GM18858 (cell line): ENCODE results near the gene TK1.
"Not testable (repeated sequence)": the region's sequence is repeated elsewhere in the genome, so short reads cannot be mapped to it uniquely, and the experiment has no call there.

Experiments used
- ATAC-seq: cut with Tn5 transposase; IDR thresholded peaks from one replicate; pipeline ENCODE4 v1.9.1; 2021; ENCODE audit not compliant: unreplicated experiment

Gene TK1

DNA sequence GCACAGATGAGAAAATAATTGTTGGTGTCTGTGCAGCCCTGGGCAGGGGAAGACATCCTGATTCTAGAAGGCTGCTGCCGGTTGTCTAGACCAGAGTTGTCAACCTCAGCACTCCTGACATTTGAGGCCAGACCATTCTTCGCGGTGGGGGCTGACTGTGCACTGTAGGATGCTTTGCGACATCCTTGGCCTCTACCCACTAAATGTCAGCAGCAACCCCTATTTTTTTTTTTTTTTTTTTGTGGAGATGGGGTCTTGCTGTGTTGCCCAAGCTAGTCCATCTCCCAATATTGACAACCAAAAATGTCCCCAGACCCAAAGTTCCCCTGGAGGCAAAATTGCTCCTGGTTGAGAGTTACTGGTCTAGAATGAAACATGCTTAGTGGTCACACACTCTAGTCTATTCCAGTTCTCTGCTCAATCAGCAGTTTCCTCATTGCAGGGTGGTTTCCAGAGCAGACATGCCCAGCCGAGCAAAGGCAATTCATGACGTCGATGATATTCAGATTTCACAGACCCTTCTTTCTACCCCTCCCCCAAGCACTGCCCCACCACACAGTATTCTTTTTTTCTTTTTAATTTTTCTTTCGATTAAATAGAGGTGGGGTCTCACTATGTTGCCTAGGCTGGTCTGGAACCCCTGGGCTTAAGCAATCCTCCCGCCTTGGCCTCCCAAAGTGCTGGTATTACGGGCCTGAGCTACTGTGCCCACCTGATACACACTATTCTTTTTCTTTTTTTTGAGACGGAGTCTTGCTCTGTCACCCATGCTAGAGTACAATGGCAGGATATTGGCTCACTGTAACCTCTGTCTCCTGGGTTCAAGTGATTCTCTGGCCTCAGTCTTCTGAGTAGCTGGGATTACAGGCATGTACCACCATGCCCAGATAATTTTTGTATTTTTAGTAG, 31.7 kb downstream of the TK1 start:
- no peak for ATAC-seq

DNA sequence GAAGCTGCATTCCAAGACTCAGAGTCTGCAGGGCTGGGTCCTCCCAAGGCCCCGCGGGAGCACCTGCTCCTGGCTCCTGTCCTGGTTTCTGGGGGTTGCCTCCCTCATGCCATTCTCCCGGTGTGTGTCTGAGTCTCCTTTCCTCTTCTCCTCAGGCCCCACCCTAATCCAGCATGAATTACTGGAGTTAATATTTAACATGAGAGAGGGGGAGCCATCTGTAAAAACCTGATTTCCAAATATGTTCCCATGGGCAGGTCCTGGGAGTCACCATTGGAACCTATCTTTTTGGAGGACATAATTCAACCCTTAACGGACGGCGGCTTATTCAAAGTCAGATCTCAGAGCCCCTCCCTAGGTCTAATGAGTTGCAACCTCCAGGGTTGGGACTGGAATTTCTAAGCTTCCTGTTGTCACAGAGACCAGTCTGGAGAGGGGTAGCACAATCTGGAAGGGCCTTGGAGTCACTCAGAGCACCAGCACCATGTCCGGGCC, 35.3 kb downstream of the TK1 start:
- ATAC-seq: no peak

DNA sequence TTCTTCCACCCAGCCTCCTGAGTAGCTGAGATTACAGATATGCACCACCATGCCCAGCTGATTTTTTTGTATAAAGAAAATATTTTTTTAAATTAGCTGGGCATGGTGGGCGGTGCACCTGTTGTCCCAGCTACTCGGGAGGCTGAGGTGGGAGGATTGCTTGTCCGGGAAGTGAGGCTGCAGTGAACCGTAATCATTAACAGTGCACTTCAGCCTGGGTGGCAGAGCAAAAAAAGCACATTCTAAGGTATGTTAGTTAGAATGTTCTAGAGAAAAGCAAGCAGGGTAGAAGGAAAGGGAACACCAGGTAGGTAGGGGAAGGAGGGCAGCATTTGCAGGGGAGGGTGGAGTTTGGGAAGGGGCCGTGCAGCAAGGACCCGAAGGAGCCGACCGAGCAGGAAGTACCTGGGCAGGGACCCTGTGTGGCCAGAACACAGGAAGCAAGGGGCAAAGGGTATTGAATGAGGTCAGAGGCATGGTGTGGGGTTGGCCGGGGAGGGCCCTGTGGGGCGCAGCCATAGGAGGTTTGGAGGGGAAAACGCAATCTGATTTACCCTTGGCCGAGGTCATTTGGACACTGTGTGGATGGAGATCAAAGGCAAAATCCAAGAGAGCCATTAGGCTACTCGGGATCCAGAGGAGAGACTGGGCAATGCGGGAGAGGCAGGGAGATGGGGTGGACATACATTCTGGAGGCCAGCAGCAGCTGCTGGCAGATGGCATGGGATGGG, 38.4 kb downstream of the TK1 start:
- no peak for ATAC-seq

DNA sequence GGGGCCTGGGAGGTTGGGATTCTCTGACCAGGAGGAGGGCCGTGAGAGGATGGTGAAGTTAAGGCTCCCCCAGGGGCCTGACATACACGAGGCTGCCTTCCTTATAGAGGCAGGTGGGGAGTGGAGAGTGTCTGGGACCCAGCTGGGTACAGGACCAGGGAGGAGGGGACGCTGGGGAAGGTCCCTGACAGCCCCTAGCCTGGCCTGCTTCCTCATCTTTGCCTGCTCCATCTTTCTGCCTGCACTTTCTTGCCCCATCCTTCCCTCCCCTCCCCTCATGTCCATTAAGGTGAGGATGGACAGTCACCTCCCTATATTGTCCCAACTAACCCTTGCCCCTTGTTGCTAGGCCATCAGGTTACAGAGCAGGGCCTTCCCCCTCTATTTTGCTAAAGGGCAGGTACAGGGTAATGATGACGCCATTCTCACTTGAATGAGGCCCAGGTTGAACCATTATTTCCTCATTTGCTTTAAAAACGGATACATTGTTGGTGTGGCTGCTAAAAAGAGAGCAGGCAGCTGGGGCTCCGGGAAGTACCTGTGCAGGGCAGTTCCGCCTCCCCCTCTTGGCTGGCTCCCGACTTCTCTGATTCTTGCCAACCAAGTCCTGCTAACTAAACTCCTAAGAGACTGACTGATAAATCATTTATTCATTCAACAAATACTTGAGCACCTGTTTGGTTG, 39.4 kb downstream of the TK1 start:
- no peak for ATAC-seq

DNA sequence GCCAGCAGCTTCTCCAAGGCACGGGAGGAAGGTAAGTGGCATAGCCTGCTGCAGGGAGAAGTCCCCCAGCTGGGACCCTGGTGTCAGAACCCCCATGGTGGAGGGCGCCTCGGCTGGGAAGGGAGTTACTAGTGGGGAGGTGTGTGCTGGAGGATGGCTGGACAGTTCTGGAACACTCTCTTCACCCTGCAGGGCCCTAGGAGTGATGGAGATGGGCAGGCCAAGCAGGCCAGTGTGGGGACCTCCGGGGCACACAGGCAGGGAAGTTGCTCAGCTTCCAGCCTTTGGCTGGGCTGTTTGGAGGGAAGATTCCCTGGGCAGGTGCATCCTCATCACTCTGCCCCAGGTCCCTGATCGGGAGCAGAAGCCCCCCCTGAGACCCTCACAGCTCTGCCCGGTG, 40.0 kb downstream of the TK1 start:
- no peak for ATAC-seq

DNA sequence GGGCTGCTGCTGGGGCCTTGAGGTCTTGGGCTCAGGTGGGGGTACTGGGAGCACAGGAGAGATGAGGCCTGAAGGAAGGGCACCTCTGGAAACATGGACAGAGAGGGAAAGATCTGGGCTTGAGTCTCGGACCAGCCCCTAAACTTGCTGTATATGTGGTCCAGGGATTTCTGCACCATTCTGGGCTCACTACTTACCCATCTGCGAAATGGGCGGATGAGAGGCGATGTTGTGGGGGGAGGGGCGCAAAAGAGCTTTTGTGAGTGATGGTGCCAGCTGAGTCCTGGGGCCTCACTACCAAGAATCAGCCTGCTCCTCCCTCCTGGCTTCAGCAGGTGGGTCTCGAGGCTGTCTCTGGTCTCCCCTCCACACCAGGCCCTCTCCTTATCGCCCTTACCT, 40.4 kb downstream of the TK1 start:
- no peak for ATAC-seq

DNA sequence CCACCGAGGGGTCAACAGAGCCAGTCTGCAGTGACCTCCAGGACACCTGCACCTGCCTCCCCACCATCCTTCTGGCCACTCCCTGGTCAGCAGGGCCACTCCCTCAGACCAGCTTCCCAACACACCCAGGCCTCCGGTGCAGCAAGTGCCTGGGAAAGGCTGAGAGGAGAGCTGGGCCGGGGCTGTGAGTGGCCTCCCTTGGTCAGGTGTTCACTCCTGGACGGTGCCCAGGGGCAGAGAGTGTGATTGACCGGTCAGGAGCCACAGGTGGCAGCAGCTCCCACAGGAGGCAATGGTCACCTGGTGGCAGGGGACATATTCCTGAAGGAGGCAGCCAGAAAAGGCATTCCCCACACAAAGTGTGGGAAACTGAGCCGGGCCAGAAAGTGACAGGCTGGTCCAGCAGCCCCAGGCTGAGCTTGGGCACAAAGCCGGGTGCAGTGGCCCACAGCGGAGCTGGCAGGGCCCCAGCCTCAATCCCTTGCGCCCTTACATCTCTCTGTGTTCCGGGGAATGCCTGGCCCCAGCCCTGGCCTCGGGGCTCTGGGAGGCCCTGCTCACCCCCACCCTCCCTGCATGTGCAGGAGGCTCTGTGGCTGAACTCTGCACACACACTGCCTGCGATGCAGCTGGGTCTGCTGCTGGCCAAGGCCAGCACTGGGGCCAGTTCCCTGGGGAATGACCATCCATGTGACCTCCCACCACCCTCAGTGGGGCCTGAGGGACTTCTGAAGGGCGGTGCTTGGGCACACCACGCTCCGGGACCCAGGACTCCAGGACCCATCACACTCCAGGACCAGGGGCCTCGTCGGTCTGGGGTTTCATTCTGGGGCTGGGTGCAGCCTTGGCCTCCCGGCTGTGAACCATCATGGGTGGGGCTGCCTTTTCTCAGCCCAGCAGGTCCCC, 41.9 kb downstream of the TK1 start:
- ATAC-seq: no peak

DNA sequence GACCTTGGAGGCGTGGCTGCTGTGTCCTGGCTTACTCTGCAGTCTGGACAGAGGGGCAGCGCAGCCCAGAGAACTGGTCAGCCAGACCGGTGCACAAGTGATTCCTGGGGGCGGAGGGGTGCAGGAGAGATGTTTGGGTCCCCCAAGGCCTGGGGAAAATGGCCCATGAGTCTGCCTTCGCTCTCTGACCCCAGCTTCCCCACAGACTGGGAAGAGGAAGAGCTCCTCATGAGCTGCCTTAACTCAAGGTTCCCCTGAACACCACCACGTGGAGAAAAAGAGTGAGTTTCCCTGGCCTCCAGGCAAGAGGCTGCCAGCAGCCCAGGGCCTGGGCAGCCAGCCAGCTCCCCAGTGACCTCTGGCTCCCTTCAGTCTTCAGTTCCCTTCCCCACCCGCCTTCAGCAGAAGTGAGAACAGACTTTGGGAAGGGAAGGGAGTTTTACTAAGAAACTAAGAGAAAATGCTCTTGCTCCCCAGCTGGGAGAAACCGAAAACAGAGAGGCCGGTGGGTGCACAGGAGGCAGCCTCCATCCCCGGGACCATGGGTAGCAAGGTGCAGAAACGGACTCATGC, 42.6 kb downstream of the TK1 start:
- no peak for ATAC-seq

DNA sequence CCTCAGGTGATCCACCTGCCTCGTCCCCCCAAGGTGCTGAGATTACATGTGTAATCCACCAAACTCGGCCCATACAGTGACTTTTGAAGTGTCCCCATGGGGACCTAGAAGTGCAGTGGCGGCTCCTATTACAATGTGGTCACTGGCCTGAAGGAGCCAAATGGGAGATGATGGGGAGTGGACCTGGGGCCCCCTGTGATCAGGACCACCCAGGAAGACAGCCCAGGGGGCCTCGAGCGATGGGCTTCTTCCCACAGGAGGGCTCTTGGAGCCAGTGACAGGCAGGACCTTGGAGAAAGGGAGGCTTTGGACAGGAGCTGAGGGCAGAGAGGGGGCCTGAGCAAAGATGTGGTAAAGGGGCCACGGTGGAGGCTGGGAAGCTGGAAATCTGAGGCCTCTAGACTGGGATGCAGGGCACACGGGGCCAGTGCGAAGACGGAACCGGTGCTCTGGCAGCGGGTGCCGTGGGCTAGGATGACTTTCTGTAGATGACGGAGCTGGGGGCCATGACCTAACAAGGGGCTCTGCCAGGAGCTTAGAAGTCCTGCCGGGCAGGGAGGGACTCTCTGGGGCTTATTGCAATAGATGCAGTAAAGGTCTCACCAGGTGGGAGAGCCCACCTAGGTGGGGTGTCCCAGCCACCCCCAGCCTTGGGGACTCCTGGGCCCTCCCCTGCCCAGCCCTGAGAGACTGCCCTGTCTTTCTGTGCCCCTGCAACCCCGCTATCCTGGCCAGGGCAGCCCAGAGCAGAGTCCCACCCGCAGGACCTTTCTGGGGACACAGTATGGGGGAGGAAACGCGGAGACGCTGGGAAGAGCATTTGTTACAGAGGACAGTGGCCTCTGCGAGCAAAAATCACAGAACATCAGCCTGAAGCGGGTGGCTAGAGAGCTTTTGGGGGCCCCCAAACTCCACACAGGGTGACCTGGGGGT, 43.4 kb downstream of the TK1 start:
- no peak for ATAC-seq

DNA sequence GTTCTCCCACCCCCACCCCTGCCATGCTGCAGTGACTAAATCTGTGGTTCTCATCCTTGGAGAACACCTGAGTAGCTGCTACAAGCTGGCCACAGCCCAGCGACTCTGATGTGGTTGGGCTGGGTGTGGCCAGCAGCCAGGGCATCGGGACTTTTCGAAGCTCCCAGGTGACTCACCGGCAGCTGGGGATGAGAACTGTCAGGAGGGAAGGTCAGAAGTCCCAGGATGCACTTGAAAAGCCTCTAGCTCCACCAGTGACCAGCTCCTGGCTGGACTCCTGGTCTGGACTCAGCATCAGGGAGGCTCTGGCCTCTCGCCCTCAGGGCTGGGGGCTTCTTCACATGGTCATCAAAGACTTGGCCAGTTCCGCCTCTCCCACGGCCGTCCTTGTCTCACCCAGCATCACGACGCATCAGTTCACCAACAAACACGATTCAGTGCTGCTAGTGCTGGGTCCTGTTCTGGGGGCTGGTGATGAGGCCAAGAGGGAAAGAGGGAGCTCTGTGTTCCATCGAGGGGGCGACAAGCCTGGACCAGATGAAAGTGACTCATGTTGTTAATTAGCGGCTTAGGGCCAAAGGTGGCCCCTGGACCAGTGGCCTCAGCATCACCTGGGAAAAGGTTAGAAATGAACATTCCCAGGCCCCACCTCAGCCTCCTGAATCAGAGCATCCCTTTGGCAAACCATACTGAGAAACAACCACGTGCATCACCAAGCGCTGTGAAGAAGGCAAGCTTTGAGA, 44.6 kb downstream of the TK1 start:
- ATAC-seq: no peak

DNA sequence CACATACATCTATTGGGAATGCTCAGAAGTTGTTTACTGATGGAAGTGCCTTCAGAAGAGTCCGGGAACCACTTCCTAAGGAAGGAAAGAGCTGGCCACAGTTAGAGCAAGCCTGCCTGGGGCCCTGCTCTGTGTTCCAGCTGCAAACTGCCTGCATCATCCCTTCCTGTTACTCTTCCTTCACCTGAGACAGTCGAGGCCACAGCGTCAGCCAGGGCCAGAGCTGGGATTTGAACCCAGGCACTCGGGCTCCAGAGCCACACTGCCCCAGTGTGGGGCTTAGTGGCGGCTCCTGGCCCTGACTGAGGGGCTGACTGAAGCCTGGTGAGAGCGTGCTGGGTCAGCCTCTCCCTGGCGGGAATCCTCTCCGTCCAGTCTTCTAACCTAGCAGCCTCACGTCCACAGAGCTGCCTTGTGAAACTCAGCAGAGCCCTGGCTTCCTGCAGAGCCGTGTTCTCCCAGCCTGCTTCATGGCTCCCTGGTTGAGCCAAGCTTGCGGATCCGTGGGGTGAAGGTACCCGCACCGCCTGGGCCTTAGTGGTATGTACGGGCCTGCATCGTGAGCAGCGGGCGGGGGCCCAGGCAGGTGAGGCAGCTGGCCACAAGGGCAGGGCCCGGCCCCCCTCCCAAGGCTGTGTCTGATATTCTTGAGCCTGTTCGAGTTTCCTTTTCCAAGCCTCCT, 45.3 kb downstream of the TK1 start:
- ATAC-seq: no peak

DNA sequence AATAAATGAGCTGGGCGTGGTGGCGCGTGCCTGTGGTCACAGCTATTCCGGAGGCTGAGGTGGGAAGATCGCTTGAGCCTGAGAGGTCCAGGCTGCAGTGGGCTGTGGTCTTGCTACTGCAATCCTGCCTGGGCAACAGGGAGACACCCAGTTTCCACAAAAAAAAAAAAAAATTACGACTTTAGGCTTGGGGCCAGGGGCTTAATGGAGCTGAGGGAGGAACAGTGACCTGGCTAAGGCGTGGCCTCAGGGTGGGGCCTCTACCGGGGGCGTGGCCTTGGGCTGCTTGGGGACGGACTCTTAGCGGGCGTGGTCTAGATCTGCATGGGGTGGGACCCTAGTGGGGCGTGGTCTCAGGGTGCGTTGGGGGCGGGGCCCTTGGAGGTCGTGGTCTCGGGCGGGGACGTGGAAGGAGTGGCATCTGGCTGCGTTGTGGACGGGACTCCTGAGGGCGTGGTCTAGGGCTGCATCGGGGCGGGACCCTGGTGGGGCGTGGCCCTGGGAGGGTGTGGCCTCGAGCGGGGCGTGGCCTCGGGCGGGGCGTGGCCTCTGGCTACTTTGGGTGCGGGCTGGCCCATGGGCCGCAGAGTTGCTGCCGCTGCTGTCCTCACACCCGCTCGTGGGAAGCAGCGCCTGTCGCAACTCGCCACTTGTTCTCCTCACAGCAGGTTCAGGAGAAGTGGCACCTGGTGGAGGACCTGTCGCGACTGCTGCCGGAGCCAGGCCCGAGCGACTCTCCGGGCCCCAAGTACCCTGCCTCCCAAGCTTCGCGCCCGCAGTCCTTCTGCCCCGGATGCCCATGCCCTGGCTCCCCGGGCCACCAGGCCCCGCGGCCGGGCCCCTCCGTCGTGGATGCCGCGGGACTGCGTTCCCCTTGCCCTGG, 46.4 kb downstream of the TK1 start:
- ATAC-seq: peak; percentile 51

DNA sequence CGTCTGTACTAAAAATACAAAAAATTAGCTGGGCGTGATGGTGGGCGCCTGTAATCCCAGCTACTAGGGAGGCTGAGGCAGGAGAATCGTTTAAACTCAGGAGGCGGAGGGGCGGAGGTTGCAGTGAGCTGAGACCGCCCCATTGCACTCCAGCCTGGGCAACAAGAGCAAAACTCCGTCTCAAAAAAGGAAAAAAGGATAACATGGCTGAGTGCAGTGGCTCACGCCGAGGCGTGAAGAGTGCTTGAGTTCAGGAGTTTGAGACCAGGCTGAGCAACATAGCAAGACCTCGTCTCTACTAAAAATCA, 47.0 kb downstream of the TK1 start:
- not testable (repeated sequence) for ATAC-seq

DNA sequence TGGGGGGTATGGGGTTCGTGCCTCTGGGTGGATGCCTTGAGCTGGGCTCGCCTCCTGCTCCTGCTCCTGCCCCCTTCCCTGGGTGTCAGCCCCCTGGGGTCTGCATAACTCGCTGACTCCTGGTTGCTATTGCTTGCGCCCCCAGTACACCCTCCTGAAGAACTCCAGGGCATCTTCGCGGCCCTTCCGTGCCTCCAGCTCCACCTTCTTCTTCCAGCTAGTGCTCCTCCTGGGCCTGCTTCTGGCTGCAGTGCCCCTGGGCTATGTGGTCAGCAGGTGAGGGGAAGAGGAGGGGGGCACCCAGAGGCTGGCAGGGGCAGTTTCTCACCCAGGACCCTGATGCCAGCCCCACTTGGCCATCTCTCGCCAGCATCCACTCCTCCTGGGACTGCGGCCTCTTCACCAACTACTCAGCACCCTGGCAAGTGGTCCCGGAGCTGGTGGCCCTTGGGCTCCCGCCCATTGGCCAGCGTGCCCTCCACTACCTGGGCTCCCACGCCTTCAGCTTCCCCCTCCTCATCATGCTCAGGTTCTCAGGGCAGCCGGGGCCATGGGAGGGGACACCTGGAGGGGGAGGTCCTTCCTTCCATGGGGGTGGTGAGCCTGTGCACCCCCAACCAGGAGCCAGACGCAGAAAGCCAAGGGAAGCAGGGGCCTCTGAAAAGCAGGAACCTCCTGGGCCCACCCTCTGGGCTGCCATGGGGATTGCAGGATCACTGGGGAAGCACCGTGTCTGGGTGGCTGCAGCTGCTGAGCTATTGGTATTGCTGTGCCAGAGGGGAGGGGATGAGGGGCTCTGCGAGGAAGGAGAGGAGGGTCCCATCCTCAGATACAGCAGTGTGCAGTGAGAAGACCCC, 48.4 kb downstream of the TK1 start:
- no peak for ATAC-seq

DNA sequence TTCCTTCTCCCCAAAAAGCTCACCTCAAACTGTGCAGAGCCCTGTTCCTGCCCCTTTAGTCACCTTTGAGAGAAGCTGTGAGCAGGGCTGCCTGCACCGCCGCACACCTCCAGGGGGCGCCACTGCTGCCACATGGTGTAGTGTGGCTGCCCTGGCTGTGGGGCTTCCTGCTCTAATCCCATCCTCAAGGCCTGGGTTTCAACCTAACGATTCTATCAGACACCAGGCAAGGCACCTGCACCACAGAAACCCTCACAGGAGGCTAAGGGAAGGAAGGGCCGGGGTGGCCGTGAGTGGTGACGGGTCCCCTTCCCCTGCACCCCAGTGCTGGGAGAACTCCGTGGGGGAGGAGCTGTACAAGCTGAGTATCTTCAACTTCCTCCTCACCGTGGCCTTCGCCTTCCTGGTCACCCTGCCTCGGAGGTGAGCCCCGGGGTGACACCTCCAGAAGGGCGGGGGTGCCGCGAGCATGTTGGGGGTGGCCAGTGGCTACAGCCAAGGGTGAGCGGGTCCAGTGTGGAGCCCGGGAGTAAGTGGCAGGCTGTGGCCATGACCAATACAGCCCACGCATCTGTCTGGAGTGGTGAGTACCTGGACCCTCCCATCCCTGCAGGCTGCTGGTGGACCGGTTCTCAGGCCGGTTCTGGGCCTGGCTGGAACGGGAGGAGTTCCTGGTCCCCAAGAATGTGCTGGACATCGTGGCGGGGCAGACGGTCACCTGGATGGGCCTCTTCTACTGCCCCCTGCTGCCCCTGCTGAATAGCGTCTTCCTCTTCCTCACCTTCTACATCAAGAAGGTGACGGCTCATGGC, 49.3 kb downstream of the TK1 start:
- ATAC-seq: no peak
